ENCODE results near the gene SIGLEC14. TPM values are rescaled to one million over a fixed set of nuclear protein-coding genes. Genes with fewer than 3 reads are reported as not detected.

Gene SIGLEC14
- total RNA-seq, 1 experiment from 2014 or later = not detected

DNA sequence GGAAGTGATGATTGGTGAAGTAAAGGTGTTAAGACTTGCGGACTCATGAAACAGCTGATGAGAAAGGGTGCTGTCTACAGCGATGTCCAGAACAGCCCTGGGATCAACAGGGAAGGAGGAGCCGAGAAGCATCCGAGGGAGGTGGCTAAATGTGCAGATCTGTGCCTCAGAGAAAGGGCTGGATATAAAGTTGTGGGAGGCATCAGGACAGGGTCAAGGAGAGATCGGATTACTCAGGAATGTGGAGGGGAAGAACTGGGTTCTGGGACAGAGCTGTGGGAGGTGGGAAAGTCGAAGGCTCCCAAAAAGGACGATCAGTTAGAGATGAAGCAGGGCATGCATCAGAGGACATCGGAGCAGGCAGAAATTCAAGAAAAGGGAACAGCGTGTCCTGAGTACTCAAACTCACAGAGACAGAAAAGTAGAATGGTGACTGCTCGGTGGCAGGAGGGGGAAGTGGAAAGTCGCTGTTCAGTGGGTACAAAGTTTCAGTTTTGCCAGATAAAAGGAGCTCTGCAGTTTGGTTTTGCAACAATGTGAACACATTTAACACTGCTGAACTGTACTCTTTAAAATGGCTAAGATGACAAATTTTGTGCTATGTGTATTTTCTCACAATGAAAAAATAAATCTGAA, 1.9 kb downstream of the SIGLEC14 start:
- POLR2A ChIA-PET (ENCODE audit: low non-redundant PET) = no interaction called here

GRCh38 chr19:51641648-51642047, 5.0 kb downstream of the SIGLEC14 start:
- POLR2A ChIA-PET (ENCODE audit: low non-redundant PET) = no interaction called here
- TF ChIP-seq EZH2 (IDR thresholded peaks at IDR 0.05; ENCODE audit: borderline replicate concordance, low read depth, low read length, poor library complexity, severe bottlenecking) = no peak
- TF ChIP-seq, protein P1, sequence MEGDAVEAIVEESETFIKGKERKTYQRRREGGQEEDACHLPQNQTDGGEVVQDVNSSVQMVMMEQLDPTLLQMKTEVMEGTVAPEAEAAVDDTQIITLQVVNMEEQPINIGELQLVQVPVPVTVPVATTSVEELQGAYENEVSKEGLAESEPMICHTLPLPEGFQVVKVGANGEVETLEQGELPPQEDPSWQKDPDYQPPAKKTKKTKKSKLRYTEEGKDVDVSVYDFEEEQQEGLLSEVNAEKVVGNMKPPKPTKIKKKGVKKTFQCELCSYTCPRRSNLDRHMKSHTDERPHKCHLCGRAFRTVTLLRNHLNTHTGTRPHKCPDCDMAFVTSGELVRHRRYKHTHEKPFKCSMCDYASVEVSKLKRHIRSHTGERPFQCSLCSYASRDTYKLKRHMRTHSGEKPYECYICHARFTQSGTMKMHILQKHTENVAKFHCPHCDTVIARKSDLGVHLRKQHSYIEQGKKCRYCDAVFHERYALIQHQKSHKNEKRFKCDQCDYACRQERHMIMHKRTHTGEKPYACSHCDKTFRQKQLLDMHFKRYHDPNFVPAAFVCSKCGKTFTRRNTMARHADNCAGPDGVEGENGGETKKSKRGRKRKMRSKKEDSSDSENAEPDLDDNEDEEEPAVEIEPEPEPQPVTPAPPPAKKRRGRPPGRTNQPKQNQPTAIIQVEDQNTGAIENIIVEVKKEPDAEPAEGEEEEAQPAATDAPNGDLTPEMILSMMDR (conservative IDR thresholded peaks at IDR 0.05; ENCODE audit: low read depth, low read length) = no peak
- Histone ChIP-seq H3K4me3 (ENCODE audit: low read depth, low read length, poor library complexity, severe bottlenecking) (no peak overlapping the region), H3K4me1 (ENCODE audit: insufficient read depth, low read length, poor library complexity, severe bottlenecking) (no peaks in the 10 kb centered on the region), H3K27ac (ENCODE audit: low read depth, low read length, poor library complexity, severe bottlenecking) (no peak overlapping the region), H3K27me3 (replicated peaks; ENCODE audit: insufficient read depth, low read depth, low read length, poor library complexity) (peaks cover 14% of the 10 kb centered on the region), H3K36me3 (ENCODE audit: insufficient read depth, low read length, poor library complexity, severe bottlenecking) (no peaks in the 10 kb centered on the region), H3K9me3 (ENCODE audit: low read depth, low read length, poor library complexity, severe bottlenecking) (no peaks in the 10 kb centered on the region)
- intact Hi-C loops (cut with micrococcal nuclease; ENCODE audit: unreplicated experiment) = no loop called here
- CTCF ChIA-PET = no interaction called here
- BruUV-seq (replicated peaks) = no TSS peak
- no peak for DNase-seq (ENCODE audit: low spot score)

More for the DNA sequence above, 1.9 kb downstream of the SIGLEC14 start:
- Histone ChIP-seq H3K27me3 (replicated peaks; ENCODE audit: insufficient read depth, low read depth, low read length, poor library complexity) (peaks cover 32% of the 10 kb centered on the region), H3K4me3 (ENCODE audit: low read depth, low read length, poor library complexity, severe bottlenecking) (no peak overlapping the region), H3K27ac (ENCODE audit: low read depth, low read length, poor library complexity, severe bottlenecking) (no peak overlapping the region), H3K36me3 (ENCODE audit: insufficient read depth, low read length, poor library complexity, severe bottlenecking) (no peaks in the 10 kb centered on the region), H3K9me3 (ENCODE audit: low read depth, low read length, poor library complexity, severe bottlenecking) (no peaks in the 10 kb centered on the region), H3K4me1 (ENCODE audit: insufficient read depth, low read length, poor library complexity, severe bottlenecking) (no peaks in the 10 kb centered on the region)
- intact Hi-C loops (cut with micrococcal nuclease; ENCODE audit: unreplicated experiment) = no loop called here
- TF ChIP-seq, protein P1 (conservative IDR thresholded peaks at IDR 0.05; ENCODE audit: low read depth, low read length) = no peak
- no peak for TF ChIP-seq EZH2 (IDR thresholded peaks at IDR 0.05; ENCODE audit: borderline replicate concordance, low read depth, low read length, poor library complexity, severe bottlenecking)
- no TSS peak for BruUV-seq (replicated peaks)
- no peak for DNase-seq (ENCODE audit: low spot score)
- CTCF ChIA-PET = no interaction called here

DNA sequence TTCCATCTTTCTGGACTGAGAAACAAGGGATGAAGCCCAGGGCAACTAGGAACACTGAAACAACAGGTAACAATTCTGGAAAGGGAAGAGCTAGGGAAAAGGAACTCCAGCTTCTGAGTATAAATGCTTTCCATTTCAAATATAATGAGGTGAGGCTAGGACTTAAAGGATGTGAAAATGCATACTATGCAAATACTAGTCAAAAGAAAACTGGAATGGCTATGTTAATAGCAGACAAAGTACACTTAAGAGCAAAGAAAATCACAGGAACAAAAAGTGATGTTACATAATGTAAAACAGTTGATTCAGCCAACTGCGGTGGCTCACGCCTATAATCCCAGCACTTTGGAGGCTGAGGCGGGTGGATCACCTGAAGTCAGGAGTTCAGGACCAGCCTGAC, 6.2 kb downstream of the SIGLEC14 start:
- TF ChIP-seq, protein P1 (conservative IDR thresholded peaks at IDR 0.05; ENCODE audit: low read depth, low read length) = no peak
- ChIA-PET CTCF (no interaction called here), POLR2A (ENCODE audit: low non-redundant PET) (no interaction called here)
- Histone ChIP-seq H3K9me3 (ENCODE audit: low read depth, low read length, poor library complexity, severe bottlenecking) (no peaks in the 10 kb centered on the region), H3K4me3 (ENCODE audit: low read depth, low read length, poor library complexity, severe bottlenecking) (no peak overlapping the region), H3K36me3 (ENCODE audit: insufficient read depth, low read length, poor library complexity, severe bottlenecking) (no peaks in the 10 kb centered on the region), H3K27ac (ENCODE audit: low read depth, low read length, poor library complexity, severe bottlenecking) (no peak overlapping the region), H3K4me1 (ENCODE audit: insufficient read depth, low read length, poor library complexity, severe bottlenecking) (no peaks in the 10 kb centered on the region), H3K27me3 (replicated peaks; ENCODE audit: insufficient read depth, low read depth, low read length, poor library complexity) (peaks cover 14% of the 10 kb centered on the region)
- intact Hi-C loops (cut with micrococcal nuclease; ENCODE audit: unreplicated experiment) = no loop called here
- BruUV-seq (replicated peaks) = no TSS peak
- DNase-seq (ENCODE audit: low spot score) = no peak
